Breast epithelium (tissue), 4 donors: ENCODE data around the gene GPM6B. TPM values are rescaled to one million over a fixed set of nuclear protein-coding genes. Genes with fewer than 3 reads are reported as not detected.

Source experiments
- DNase-seq, 2 donors: peaks; one replicate each; pipeline ENCODE4 v3.0.0-alpha.2; 2019; ENCODE audit warnings: low spot score in 2 of 2
- H3K27ac ChIP-seq, 2 donors: fragments of 200-600 bp; sonication (generic) in 1 of 2; one replicate each; pipeline ENCODE4 v1.5.1; 2016 to 2019; ENCODE audit warnings: mild to moderate bottlenecking in 1 of 2
- H3K27me3 ChIP-seq, 2 donors: fragments of 200-600 bp; sonication (generic) in 1 of 2; one replicate each; pipeline versions ENCODE4 v1.5.1 to v1.6.0; 2017 to 2019; ENCODE audit warnings: control low read depth in 1 of 2, mild to moderate bottlenecking in 1 of 2
- H3K36me3 ChIP-seq: fragments of 200-600 bp; one replicate; pipeline ENCODE4 v1.5.1; 2019
- H3K4me1 ChIP-seq, 2 donors: fragments of 200-600 bp; sonication (generic); one replicate each; pipeline ENCODE4 v1.5.1; 2016 to 2019; ENCODE audit warnings: control low read depth in 1 of 2
- H3K4me3 ChIP-seq, 3 donors: fragments of 200-600 bp; sonication (generic); 1 replicate in 2 of 3; 2 replicates in 1 of 3; pipeline ENCODE4 v1.5.1; 2016 to 2019; ENCODE audit warnings: mild to moderate bottlenecking in 3 of 3, moderate library complexity in 2 of 3
- H3K9me3 ChIP-seq, 2 donors: fragments of 200-600 bp; sonication (generic) in 1 of 2; one replicate each; pipeline ENCODE4 v1.5.1; 2016 to 2019; ENCODE audit warnings: control low read depth in 1 of 2
- CTCF ChIP-seq, 3 donors: fragments of 450-650 bp; IDR thresholded peaks; one replicate each; pipeline ENCODE4 v1.5.1; 2016 to 2017; ENCODE audit warnings: antibody characterized with exemption in 3 of 3, mild to moderate bottlenecking in 3 of 3, moderate library complexity in 3 of 3
- POLR2A ChIP-seq: fragments of 450-650 bp; IDR thresholded peaks from one replicate; pipeline ENCODE4 v1.6.1; 2016; ENCODE audit warnings: antibody characterized with exemption, mild to moderate bottlenecking, moderate library complexity
- POLR2AphosphoS5 ChIP-seq, 3 donors: sonication (generic); formaldehyde crosslinking; IDR thresholded peaks; one replicate each; pipeline ENCODE4 v1.6.1; 2017; ENCODE audit warnings: antibody characterized with exemption in 3 of 3
- intact Hi-C: fragments of 100-400 bp; cut with DNase I; formaldehyde crosslinking; loops from one replicate; pipeline ENCODE4 v1.15.1; 2023; ENCODE audit warnings: low total_unique reads
- total RNA-seq, 3 donors: library from RNA; depleted of rRNA; stranded (reverse); fragments of >200 nt; gene quantifications; one replicate each; pipeline ENCODE4 v1.1.0, GENCODE V29; 2016

The GPM6B gene
- total RNA-seq, 3 donors from 2014 or later = 3.4 to 81.7 (median 35.7) TPM

- Histone ChIP-seq H3K9me3 (no peaks in the 10 kb centered on the region), H3K36me3 (no peaks in the 10 kb centered on the region), H3K27ac (no peak overlapping the region), H3K4me3 (no peak overlapping the region), H3K27me3 (peaks cover 0 to 70% of the 10 kb centered on the region in 2 donors), H3K4me1 (no peaks in the 10 kb centered on the region)
- TF ChIP-seq POLR2AphosphoS5 (IDR thresholded peaks at IDR 0.05) (no peak), CTCF (IDR thresholded peaks at IDR 0.05) (no peak), POLR2A (no peak)
- DNase-seq = no peak
- intact Hi-C loops = no loop called here
Observed at GRCh38 chrX:13825178-13825762, 8.4 kb upstream of the GPM6B start.

GRCh38 chrX:13824746-13825145 is 7.9 kb upstream of the GPM6B start:
- Histone ChIP-seq H3K36me3 (no peaks in the 10 kb centered on the region), H3K9me3 (no peaks in the 10 kb centered on the region), H3K27ac (no peak overlapping the region), H3K4me1 (no peaks in the 10 kb centered on the region), H3K27me3 (peaks cover 0 to 74% of the 10 kb centered on the region in 2 donors), H3K4me3 (no peak overlapping the region)
- intact Hi-C loops = no loop called here
- no peak for DNase-seq
- TF ChIP-seq POLR2A = no peak
- TF ChIP-seq CTCF (IDR thresholded peaks at IDR 0.05) = no peak
- TF ChIP-seq POLR2AphosphoS5 (IDR thresholded peaks at IDR 0.05) = no peak

DNA sequence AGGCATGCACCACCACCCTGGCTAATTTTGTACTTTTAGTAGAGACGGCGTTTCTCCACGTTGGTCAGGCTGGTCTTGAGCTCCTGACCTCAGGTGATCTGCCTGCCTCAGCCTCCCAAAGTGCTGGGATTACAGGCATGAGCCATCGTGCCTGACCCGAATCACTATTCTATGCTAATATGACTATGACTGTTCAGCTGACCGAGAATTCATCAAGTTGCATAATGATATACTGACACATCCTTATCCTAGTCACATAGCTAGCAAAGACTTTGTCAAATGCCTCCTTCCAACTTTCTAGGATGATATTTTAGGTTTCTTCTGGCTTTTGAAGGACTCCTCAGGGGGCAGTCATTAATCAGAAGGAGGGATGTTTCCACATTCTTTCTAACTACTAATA is 4.8 kb upstream of the GPM6B start:
- TF ChIP-seq POLR2AphosphoS5 (IDR thresholded peaks at IDR 0.05) (no peak), CTCF (IDR thresholded peaks at IDR 0.05) (no peak), POLR2A (no peak)
- intact Hi-C loops = no loop called here
- H3K36me3 ChIP-seq = no peaks in the 10 kb centered on the region
- DNase-seq = no peak
- no peak overlapping the region for H3K27ac ChIP-seq
- no peak overlapping the region for H3K4me3 ChIP-seq
- peaks cover 0 to 63% of the 10 kb centered on the region in 2 donors for H3K27me3 ChIP-seq
- H3K4me1 ChIP-seq = no peaks in the 10 kb centered on the region
- H3K9me3 ChIP-seq = no peaks in the 10 kb centered on the region

DNA sequence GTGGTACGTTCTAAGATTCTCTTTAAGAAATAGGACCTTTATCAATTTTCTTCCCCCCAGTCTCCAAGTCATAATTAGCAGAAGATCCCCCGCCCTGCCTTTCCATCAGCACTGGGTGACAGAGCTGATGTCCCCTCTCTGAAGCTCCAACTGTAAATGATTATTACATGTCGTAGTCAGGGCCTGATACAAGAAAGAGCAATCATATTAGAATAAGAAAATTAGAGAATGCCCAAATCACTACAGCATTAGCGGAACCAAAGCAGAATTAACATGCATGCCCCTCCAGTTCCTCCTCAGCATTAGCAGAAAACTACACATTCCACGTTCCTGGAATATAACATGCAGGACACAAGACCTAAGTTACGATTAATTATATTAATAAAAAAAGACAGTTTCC is 717 bp downstream of the GPM6B start:
- DNase-seq = no peak
- Histone ChIP-seq H3K9me3 (no peaks in the 10 kb centered on the region), H3K27ac (no peak overlapping the region), H3K4me1 (no peaks in the 10 kb centered on the region), H3K27me3 (peaks cover 0 to 36% of the 10 kb centered on the region in 2 donors), H3K4me3 (no peak overlapping the region), H3K36me3 (no peaks in the 10 kb centered on the region)
- intact Hi-C loops = no loop called here
- no peak for TF ChIP-seq POLR2A
- TF ChIP-seq POLR2AphosphoS5 (IDR thresholded peaks at IDR 0.05) = no peak
- TF ChIP-seq CTCF (IDR thresholded peaks at IDR 0.05) = no peak

- intact Hi-C loops = no loop called here
- no peak for DNase-seq
- no peak overlapping the region for H3K27ac ChIP-seq
- no peaks in the 10 kb centered on the region for H3K9me3 ChIP-seq
- H3K27me3 ChIP-seq = peaks cover 0 to 36% of the 10 kb centered on the region in 2 donors
- H3K36me3 ChIP-seq = no peaks in the 10 kb centered on the region
- H3K4me3 ChIP-seq = no peak overlapping the region
- TF ChIP-seq POLR2AphosphoS5 (IDR thresholded peaks at IDR 0.05) = no peak
- no peak for TF ChIP-seq CTCF (IDR thresholded peaks at IDR 0.05)
- TF ChIP-seq POLR2A = no peak
- no peaks in the 10 kb centered on the region for H3K4me1 ChIP-seq
Observed at GRCh38 chrX:13815664-13816063, 1.2 kb downstream of the GPM6B start.
